Measurements from ENCODE around the gene C5orf58.

C5orf58 gene

DNA sequence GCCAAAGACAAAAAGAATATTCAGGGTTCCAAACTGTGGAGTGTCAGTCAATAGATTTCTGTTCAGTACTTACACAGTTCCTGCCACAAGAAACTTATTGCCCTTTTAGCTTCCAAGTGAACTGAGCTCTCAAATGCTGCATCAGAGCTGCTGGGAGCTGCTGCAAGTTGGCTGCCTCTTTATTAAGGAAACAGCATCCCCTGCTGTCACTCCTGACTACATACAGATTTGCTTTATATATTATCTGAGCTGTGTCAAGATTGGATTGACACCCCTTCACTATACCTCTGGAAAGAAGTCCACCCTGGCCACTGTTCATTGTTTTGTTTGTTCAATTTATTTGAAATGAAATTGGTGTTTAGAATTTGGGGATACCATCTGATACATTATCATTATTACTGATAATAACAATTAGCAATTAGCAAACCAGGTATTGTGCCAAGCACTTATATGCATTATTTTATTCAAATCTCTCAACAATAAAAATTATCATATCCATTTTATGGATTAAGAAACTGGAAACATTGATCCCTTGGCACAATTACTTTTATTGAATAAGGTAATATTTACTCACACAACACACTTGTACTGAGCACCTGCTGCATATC, 16.4 kb upstream of the C5orf58 start:
- H3K9me3 Mint-ChIP-seq, result no peaks in the 10 kb centered on the region

GRCh38 chr5:170217831-170218230, 15.0 kb upstream of the C5orf58 start:
- Mint-ChIP-seq H3K27me3 (no peaks in the 10 kb centered on the region), H3K4me3 (no peak overlapping the region), H3K4me1 (peaks cover 11% of the 10 kb centered on the region), H3K27ac (no peak overlapping the region), H3K36me3 (no peaks in the 10 kb centered on the region), H3K9me3 (no peaks in the 10 kb centered on the region)
- no peak for ATAC-seq

More for the DNA sequence above, 16.4 kb upstream of the C5orf58 start:
- Mint-ChIP-seq H3K36me3 (no peaks in the 10 kb centered on the region), H3K27ac (no peak overlapping the region), H3K4me3 (no peak overlapping the region), H3K27me3 (no peaks in the 10 kb centered on the region), H3K4me1 (peaks cover 11% of the 10 kb centered on the region)
- ATAC-seq, result peak; percentile 31

GRCh38 chr5:170218726-170219125, 14.1 kb upstream of the C5orf58 start:
- Mint-ChIP-seq H3K27me3 (no peaks in the 10 kb centered on the region), H3K27ac (no peak overlapping the region), H3K4me1 (peaks cover 11% of the 10 kb centered on the region), H3K4me3 (no peak overlapping the region), H3K9me3 (no peaks in the 10 kb centered on the region), H3K36me3 (no peaks in the 10 kb centered on the region)
- no peak for ATAC-seq

- Mint-ChIP-seq H3K36me3 (no peaks in the 10 kb centered on the region), H3K4me1 (peaks cover 11% of the 10 kb centered on the region), H3K27me3 (no peaks in the 10 kb centered on the region), H3K4me3 (no peak overlapping the region), H3K9me3 (no peaks in the 10 kb centered on the region), H3K27ac (no peak overlapping the region)
- ATAC-seq, result no peak
These were observed 13.2 kb upstream of the C5orf58 start for GRCh38 chr5:170219615-170220014.

DNA sequence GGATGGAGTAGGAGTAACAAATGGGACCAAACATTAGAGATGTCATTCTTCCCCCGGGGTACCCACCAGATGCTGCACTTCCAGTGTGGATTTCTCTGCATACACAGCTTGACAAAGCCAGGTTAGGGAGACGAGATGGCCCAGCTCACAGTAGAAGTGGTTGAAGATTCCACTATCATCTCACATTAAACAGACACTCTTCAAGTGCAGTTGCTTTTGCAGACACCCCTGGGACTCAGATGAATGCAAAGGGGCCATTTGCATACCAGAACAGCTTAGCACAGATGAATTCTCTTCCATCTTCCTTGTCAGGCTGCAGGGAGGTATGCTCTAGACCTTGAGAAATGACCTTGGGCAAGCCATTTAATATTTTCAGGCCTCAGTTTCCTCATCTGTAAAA, 12.6 kb upstream of the C5orf58 start:
- H3K9me3 Mint-ChIP-seq, result no peaks in the 10 kb centered on the region
- no peaks in the 10 kb centered on the region for H3K27me3 Mint-ChIP-seq
- ATAC-seq, result no peak
- no peaks in the 10 kb centered on the region for H3K36me3 Mint-ChIP-seq
- H3K27ac Mint-ChIP-seq, result no peak overlapping the region
- H3K4me1 Mint-ChIP-seq, result peaks cover 11% of the 10 kb centered on the region
- no peak overlapping the region for H3K4me3 Mint-ChIP-seq

- no peak overlapping the region for H3K4me3 Mint-ChIP-seq
- H3K36me3 Mint-ChIP-seq, result no peaks in the 10 kb centered on the region
- no peaks in the 10 kb centered on the region for H3K9me3 Mint-ChIP-seq
- no peak for ATAC-seq
- H3K27me3 Mint-ChIP-seq, result peaks cover 10% of the 10 kb centered on the region
- H3K27ac Mint-ChIP-seq, result no peak overlapping the region
- H3K4me1 Mint-ChIP-seq, result peaks cover 16% of the 10 kb centered on the region
These were observed 11.5 kb upstream of the C5orf58 start for GRCh38 chr5:170221327-170221741.

- peaks cover 16% of the 10 kb centered on the region for H3K4me1 Mint-ChIP-seq
- ATAC-seq, result no peak
These were observed 9.4 kb upstream of the C5orf58 start for GRCh38 chr5:170223360-170223759.

GRCh38 chr5:170223906-170224305, 8.9 kb upstream of the C5orf58 start:
- ATAC-seq, result no peak
- Mint-ChIP-seq H3K27me3 (peaks cover 10% of the 10 kb centered on the region), H3K36me3 (no peaks in the 10 kb centered on the region), H3K4me1 (peaks cover 16% of the 10 kb centered on the region), H3K27ac (no peak overlapping the region), H3K4me3 (no peak overlapping the region), H3K9me3 (no peaks in the 10 kb centered on the region)

More at GRCh38 chr5:170223360-170223759, 9.4 kb upstream of the C5orf58 start:
- no peak overlapping the region for H3K4me3 Mint-ChIP-seq
- no peak overlapping the region for H3K27ac Mint-ChIP-seq
- no peaks in the 10 kb centered on the region for H3K36me3 Mint-ChIP-seq
- no peaks in the 10 kb centered on the region for H3K9me3 Mint-ChIP-seq
- peaks cover 10% of the 10 kb centered on the region for H3K27me3 Mint-ChIP-seq

DNA sequence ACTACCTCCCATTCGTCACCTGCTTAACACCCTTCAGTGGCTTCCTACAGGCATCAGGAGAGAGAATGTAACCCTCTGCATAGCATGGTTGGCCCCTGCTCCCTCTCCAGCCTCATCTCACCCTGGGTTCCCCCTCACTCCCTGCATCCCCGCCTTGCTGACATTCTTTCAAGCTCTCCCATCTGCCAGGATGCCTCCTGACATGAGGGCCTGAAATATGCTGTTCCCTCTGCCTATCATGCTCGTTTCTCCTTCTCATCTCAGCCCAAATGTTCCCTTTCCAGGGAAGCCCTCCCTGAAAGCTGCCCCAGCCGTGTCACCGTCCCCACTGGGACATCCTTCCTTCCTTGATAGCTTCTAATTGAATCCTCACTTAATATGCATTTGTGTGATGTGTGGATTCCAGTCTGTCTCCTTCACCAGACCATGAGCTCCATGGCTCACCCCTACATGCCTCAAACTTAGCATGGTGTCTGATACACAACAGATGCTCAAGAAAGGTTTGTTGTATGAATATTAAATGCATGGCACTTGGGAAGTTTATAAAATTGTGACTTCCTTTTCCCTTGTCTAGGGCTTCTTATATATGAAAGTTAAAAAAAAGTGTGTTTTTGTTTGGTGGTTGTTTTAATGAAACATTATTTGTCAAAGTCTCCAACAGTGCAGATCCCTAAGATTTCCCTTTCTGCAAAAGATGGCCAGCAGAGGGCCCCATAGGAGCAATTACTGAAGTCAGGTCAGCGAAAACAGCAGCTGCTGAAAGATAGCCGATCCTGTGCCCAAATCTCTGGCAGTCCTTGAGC, 7.3 kb upstream of the C5orf58 start:
- H3K4me1 Mint-ChIP-seq, result peaks cover 6% of the 10 kb centered on the region
- ATAC-seq, result peak; percentile 56
- H3K4me3 Mint-ChIP-seq, result no peak overlapping the region
- H3K27me3 Mint-ChIP-seq, result peaks cover 10% of the 10 kb centered on the region
- no peaks in the 10 kb centered on the region for H3K9me3 Mint-ChIP-seq
- no peaks in the 10 kb centered on the region for H3K36me3 Mint-ChIP-seq
- no peak overlapping the region for H3K27ac Mint-ChIP-seq

DNA sequence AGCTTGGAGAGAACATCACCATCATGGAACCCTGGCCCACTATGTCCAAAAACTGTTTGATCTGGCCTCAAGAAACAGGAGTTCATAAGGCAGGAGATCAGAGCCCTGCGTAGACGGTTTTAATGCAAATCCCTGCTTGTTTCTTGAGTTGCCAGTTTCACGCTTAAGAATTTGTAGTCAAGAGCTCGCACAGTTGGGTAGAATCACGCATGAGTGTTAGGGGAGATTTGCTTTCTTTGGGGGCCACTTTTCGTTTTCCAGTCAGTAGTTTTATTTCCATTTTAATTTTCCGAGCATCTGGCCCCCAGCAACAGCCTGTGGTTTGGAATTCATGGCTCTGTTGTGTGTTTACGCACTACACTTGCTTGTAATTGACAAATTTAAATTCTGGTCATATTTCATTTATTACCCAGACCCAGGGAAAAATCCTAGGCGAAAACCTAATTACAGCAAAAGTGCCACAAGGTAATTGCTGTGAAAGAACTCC, 6.6 kb upstream of the C5orf58 start:
- no peak for ATAC-seq
- Mint-ChIP-seq H3K27ac (no peak overlapping the region), H3K4me3 (no peak overlapping the region), H3K36me3 (no peaks in the 10 kb centered on the region), H3K4me1 (peaks cover 5% of the 10 kb centered on the region), H3K9me3 (no peaks in the 10 kb centered on the region), H3K27me3 (peaks cover 10% of the 10 kb centered on the region)

- H3K36me3 Mint-ChIP-seq, result no peaks in the 10 kb centered on the region
- no peak overlapping the region for H3K27ac Mint-ChIP-seq
- ATAC-seq, result no peak
- H3K4me1 Mint-ChIP-seq, result peaks cover 5% of the 10 kb centered on the region
- H3K27me3 Mint-ChIP-seq, result peaks cover 10% of the 10 kb centered on the region
- no peak overlapping the region for H3K4me3 Mint-ChIP-seq
- no peaks in the 10 kb centered on the region for H3K9me3 Mint-ChIP-seq
These were observed 6.1 kb upstream of the C5orf58 start for GRCh38 chr5:170226661-170227060.

GRCh38 chr5:170228762-170229435, 3.9 kb upstream of the C5orf58 start:
- Mint-ChIP-seq H3K4me1 (peaks cover 5% of the 10 kb centered on the region), H3K36me3 (no peaks in the 10 kb centered on the region), H3K9me3 (no peaks in the 10 kb centered on the region), H3K27ac (no peak overlapping the region), H3K27me3 (peaks cover 10% of the 10 kb centered on the region), H3K4me3 (no peak overlapping the region)
- ATAC-seq, result no peak

DNA sequence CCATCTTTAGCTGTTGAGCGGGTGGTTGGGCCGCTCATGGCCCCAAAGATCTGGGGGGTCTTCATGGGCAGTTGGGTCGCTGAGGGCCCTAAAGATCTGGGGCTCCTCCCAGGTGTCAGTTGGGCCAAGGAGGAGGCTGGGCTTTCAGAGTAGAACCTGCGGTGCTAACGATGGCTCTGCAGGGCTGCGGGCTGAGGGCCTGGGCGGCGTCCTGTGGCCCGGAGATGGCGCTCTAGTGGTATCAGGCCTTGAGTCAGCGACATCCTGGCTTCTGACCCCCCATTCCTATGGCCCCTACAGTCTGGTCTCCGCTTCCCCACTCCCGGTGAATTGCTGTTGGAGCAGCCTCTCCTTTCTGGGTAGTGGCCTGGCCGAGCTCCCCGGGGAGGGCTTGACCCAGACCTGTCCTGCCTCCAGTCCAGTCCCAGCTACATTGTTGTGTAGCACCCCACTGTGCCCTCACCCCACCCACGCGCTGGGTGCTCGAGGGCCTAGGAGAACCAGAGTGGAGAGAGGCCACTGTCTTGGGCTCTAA, 640 bp downstream of the C5orf58 start:
- no peak for ATAC-seq
- Mint-ChIP-seq H3K4me3 (no peak overlapping the region), H3K4me1 (no peaks in the 10 kb centered on the region), H3K27me3 (peaks cover 9% of the 10 kb centered on the region), H3K9me3 (no peaks in the 10 kb centered on the region), H3K36me3 (no peaks in the 10 kb centered on the region), H3K27ac (no peak overlapping the region)

- Mint-ChIP-seq H3K27ac (no peak overlapping the region), H3K27me3 (peaks cover 12% of the 10 kb centered on the region), H3K4me3 (no peak overlapping the region), H3K4me1 (no peaks in the 10 kb centered on the region), H3K36me3 (no peaks in the 10 kb centered on the region), H3K9me3 (no peaks in the 10 kb centered on the region)
- no peak for ATAC-seq
These were observed 3.4 kb downstream of the C5orf58 start for GRCh38 chr5:170235876-170236864.

All from stimulated activated memory B cell treated with anti-CD40 and anti-IgM and Interleukin-4, amounts not matched to agents 10 μg/mL and 1 μg/mL and 100 μg/mL, for 72 hours (primary cell).